GM21619 (cell line): Measurements from ENCODE around the gene CARM1.
"Not testable (repeated sequence)": the region's sequence is repeated elsewhere in the genome, so short reads cannot be mapped to it uniquely, and the experiment has no call there.

ENCODE experiments used
- ATAC-seq: cut with Tn5 transposase; IDR thresholded peaks from one replicate; pipeline ENCODE4 v1.9.1; 2021; ENCODE audit not compliant: unreplicated experiment

Gene CARM1

GRCh38 chr19:10927730-10928562 is 56.6 kb downstream of the CARM1 start:
- ATAC-seq: no peak

- ATAC-seq: peak; percentile 77
Measured at GRCh38 chr19:10928563-10929401, 57.4 kb downstream of the CARM1 start, which contains the start of the genes TIMM29 and YIPF2. TSS of gene TIMM29 (plus strand) at chr19:10928811. CDS start at chr19:10928823, 12 bp downstream. TSS of gene YIPF2 (minus strand) at chr19:10928639. CDS start at chr19:10928410, 229 bp downstream.

GRCh38 chr19:10929402-10929794 is 58.0 kb downstream of the CARM1 start:
- ATAC-seq: no peak

- no peak for ATAC-seq
Measured at GRCh38 chr19:10935371-10936059, 64.2 kb downstream of the CARM1 start.

- ATAC-seq: no peak
Measured at GRCh38 chr19:10936661-10937084, 65.3 kb downstream of the CARM1 start.

GRCh38 chr19:10941649-10942048 is 70.3 kb downstream of the CARM1 start:
- not testable (repeated sequence) for ATAC-seq

GRCh38 chr19:10943412-10943811 is 72.1 kb downstream of the CARM1 start:
- not testable (repeated sequence) for ATAC-seq

GRCh38 chr19:10945264-10945663 is 73.9 kb downstream of the CARM1 start:
- ATAC-seq: no peak

- ATAC-seq: no peak
Measured at GRCh38 chr19:10946958-10947657, 75.8 kb downstream of the CARM1 start.

GRCh38 chr19:10952809-10953208 is 81.5 kb downstream of the CARM1 start:
- no peak for ATAC-seq

GRCh38 chr19:10959277-10959968 is 88.1 kb downstream of the CARM1 start:
- not testable (repeated sequence) for ATAC-seq

- peak; percentile 55 for ATAC-seq
Measured at GRCh38 chr19:10960314-10961072, 89.1 kb downstream of the CARM1 start, which contains the start of gene SMARCA4. TSS of gene SMARCA4 (plus strand) at chr19:10961030. CDS start at chr19:10984152, 23,122 bp downstream.

GRCh38 chr19:10961073-10961860 is 89.9 kb downstream of the CARM1 start:
- peak; percentile 34 for ATAC-seq

- ATAC-seq: no peak
Measured at GRCh38 chr19:10962863-10963262, 91.5 kb downstream of the CARM1 start.

- no peak for ATAC-seq
Measured at GRCh38 chr19:10963865-10964264, 92.5 kb downstream of the CARM1 start.

- ATAC-seq: no peak
Measured at GRCh38 chr19:10964903-10965302, 93.5 kb downstream of the CARM1 start.

GRCh38 chr19:10965398-10965797 is 94.0 kb downstream of the CARM1 start:
- ATAC-seq: no peak

GRCh38 chr19:10966809-10967208 is 95.5 kb downstream of the CARM1 start:
- ATAC-seq: no peak
